ENCODE measurements around the gene TPSB2.
"Not testable (repeated sequence)": the region's sequence is repeated elsewhere in the genome, so short reads cannot be mapped to it uniquely, and the experiment has no call there.

The TPSB2 gene

GRCh38 chr16:1245452-1246020 lies 15.6 kb upstream of the TPSB2 start:
- TF ChIP-seq ZFX (IDR thresholded peaks at IDR 0.05; ENCODE audit: borderline replicate concordance) (no peak), CTCF (IDR thresholded peaks at IDR 0.05) (no peak)
- no peak overlapping the region for H3K27ac ChIP-seq

GRCh38 chr16:1244881-1245280 lies 14.9 kb upstream of the TPSB2 start:
- TF ChIP-seq CTCF (IDR thresholded peaks at IDR 0.05) (no peak), ZFX (IDR thresholded peaks at IDR 0.05; ENCODE audit: borderline replicate concordance) (no peak)
- no peak overlapping the region for H3K27ac ChIP-seq

GRCh38 chr16:1243907-1244850 lies 14.2 kb upstream of the TPSB2 start:
- not testable (repeated sequence) for H3K27ac ChIP-seq

GRCh38 chr16:1243363-1243762 lies 13.4 kb upstream of the TPSB2 start:
- not testable (repeated sequence) for H3K27ac ChIP-seq

GRCh38 chr16:1241081-1241480 lies 11.1 kb upstream of the TPSB2 start:
- not testable (repeated sequence) for H3K27ac ChIP-seq

GRCh38 chr16:1240436-1240835 lies 10.5 kb upstream of the TPSB2 start, which contains the start of gene TPSAB1:
TSS of gene TPSAB1 (plus strand) at chr16:1240705. CDS start at chr16:1240939, 234 bp downstream.
- H3K27ac ChIP-seq = not testable (repeated sequence)

- not testable (repeated sequence) for H3K27ac ChIP-seq
Measured at GRCh38 chr16:1239575-1239974, 9.6 kb upstream of the TPSB2 start.

GRCh38 chr16:1238909-1239308 lies 8.9 kb upstream of the TPSB2 start:
- H3K27ac ChIP-seq = not testable (repeated sequence)

- TF ChIP-seq CTCF (IDR thresholded peaks at IDR 0.05) (no peak), ZFX (IDR thresholded peaks at IDR 0.05; ENCODE audit: borderline replicate concordance) (no peak)
- H3K27ac ChIP-seq = no peak overlapping the region
Measured at GRCh38 chr16:1237990-1238389, 8.0 kb upstream of the TPSB2 start.

- H3K27ac ChIP-seq = not testable (repeated sequence)
Measured at GRCh38 chr16:1236659-1237058, 6.7 kb upstream of the TPSB2 start.

- H3K27ac ChIP-seq = not testable (repeated sequence)
Measured at GRCh38 chr16:1232049-1232748, 2.2 kb upstream of the TPSB2 start.

- H3K27ac ChIP-seq = not testable (repeated sequence)
Measured at GRCh38 chr16:1231301-1231700, 1.3 kb upstream of the TPSB2 start.

GRCh38 chr16:1230471-1231212 lies 658 bp upstream of the TPSB2 start:
- not testable (repeated sequence) for H3K27ac ChIP-seq

- H3K27ac ChIP-seq = not testable (repeated sequence)
Measured at GRCh38 chr16:1229476-1229875, 508 bp downstream of the TPSB2 start.

GRCh38 chr16:1228227-1228626 lies 1.8 kb downstream of the TPSB2 start:
- H3K27ac ChIP-seq = not testable (repeated sequence)

GRCh38 chr16:1226692-1227091 lies 3.3 kb downstream of the TPSB2 start:
- H3K27ac ChIP-seq = not testable (repeated sequence)
